HUES6 (cell line): ENCODE results near the gene OSBPL10.

Source experiments
- H3K27ac ChIP-seq: 2 replicates; pipeline ENCODE4 v1.7.0; 2013; ENCODE audit warnings: low read depth, mild to moderate bottlenecking, low read length, inconsistent platforms
- H3K27me3 ChIP-seq: 2 replicates; pipeline ENCODE4 v1.6.1; 2013; ENCODE audit warnings: low read length; ENCODE audit not compliant: control insufficient read depth, insufficient read depth
- H3K36me3 ChIP-seq: 2 replicates; pipeline ENCODE4 v1.6.1; 2013; ENCODE audit warnings: low read length; ENCODE audit not compliant: control insufficient read depth, insufficient read depth
- H3K4me1 ChIP-seq: 2 replicates; pipeline ENCODE4 v1.6.1; 2013; ENCODE audit warnings: low read length; ENCODE audit not compliant: control insufficient read depth, insufficient read depth
- H3K4me3 ChIP-seq: 2 replicates; pipeline ENCODE4 v1.5.1; 2013; ENCODE audit warnings: low read depth, low read length
- H3K9ac ChIP-seq: one replicate; pipeline ENCODE4 v1.6.1; 2013; ENCODE audit warnings: mild to moderate bottlenecking, low read length
- H3K9me3 ChIP-seq: 2 replicates; pipeline ENCODE4 v1.6.1; 2013; ENCODE audit warnings: low read depth, low read length; ENCODE audit not compliant: control insufficient read depth, insufficient read depth

Gene OSBPL10

DNA sequence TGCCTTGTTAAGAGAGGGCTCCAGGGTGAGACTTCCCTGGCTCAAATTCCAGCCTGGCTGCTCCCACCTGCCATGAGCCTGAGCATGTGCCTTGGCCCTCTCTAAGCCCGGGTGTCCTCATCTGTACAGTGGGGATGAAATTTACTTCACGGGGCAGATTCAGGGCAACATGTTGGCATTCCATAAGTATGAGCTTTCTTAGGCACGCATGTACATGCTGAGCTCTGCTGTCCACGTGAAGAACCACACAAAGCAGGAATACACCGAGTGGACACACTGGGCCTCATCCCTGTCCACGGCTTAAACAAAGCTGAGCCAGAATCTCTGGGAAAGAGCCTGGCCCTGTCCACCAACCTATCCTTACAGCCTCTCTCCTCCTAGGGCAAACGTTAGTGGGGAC is 167.4 kb downstream of the OSBPL10 start:
- Histone ChIP-seq H3K4me1 (no peaks in the 10 kb centered on the region), H3K36me3 (no peaks in the 10 kb centered on the region), H3K4me3 (no peak overlapping the region), H3K27ac (no peak overlapping the region), H3K9ac (no peak overlapping the region), H3K9me3 (no peaks in the 10 kb centered on the region), H3K27me3 (no peaks in the 10 kb centered on the region)

DNA sequence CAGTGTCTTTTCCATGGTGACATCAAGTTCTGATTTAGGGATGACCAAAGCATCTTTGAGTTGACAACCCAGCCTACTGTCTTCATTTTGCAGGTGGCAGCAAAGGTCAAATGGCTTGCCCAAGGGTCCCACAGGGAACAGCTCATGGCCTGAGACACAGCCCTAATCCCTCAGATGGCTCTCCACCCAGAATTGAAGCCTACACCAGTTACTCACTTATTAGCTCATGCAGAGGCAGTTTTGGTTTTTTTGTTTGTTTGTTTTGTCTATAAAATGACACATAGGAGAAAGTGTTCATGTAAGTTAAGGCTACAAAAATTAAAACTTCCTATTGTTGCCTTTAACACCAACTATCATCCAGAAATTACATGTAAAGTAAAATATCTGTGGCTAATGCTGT is 167.9 kb downstream of the OSBPL10 start:
- Histone ChIP-seq H3K9ac (no peak overlapping the region), H3K9me3 (no peaks in the 10 kb centered on the region), H3K4me3 (no peak overlapping the region), H3K4me1 (no peaks in the 10 kb centered on the region), H3K27ac (no peak overlapping the region), H3K27me3 (no peaks in the 10 kb centered on the region), H3K36me3 (no peaks in the 10 kb centered on the region)

DNA sequence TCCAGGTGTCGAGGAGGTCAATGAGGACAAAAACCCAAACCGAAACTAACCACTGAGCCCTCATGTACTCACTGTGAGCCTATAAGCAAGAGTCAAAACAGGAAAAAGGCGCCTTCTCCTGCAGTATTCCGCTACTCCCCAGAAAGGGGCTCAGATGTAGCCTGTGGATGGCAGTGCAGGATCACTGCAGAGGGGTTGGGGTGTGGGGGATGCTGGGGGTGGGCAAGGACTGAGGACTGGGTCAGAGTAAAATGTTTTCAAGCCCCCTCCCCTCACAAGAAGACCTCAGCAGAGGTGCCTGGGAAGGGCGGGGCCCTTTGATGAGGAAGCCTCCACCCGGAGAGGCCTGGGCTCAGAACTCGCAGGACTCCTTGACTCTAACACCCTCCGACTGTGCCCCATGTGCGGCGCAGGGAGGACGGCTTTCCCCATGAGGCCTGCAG is 170.1 kb downstream of the OSBPL10 start:
- Histone ChIP-seq H3K4me1 (no peaks in the 10 kb centered on the region), H3K36me3 (no peaks in the 10 kb centered on the region), H3K27ac (no peak overlapping the region), H3K9me3 (no peaks in the 10 kb centered on the region), H3K4me3 (no peak overlapping the region), H3K27me3 (no peaks in the 10 kb centered on the region), H3K9ac (no peak overlapping the region)

DNA sequence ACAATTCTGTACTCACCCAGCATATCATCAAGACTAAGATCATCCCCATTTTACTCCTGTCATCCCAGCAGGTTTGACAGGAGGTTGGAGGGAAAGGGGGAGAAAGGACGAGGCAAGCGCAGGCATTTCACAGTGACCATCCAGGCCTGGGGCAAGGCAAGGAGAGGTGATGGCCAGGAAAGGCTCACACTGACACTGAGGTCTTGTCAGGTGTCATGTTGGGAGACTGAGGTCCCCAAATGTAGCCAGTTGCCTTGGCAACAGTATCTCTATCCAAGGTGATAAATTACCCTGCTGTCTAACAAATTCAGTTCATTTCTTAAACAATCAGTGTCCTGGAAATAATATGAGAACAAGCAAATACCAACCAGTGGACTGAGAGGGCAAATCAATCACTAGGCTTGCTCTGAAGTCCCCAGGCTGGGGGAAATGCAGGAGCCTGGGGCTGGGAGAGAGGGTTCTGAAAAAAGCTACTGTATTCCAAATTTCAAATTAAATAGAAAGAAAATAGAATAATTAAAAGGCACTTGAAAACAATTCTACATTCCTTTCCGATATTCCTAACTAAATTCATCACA is 172.8 kb downstream of the OSBPL10 start:
- Histone ChIP-seq H3K36me3 (no peaks in the 10 kb centered on the region), H3K9me3 (no peaks in the 10 kb centered on the region), H3K27ac (no peak overlapping the region), H3K27me3 (no peaks in the 10 kb centered on the region), H3K4me3 (no peak overlapping the region), H3K9ac (no peak overlapping the region), H3K4me1 (peaks cover 12% of the 10 kb centered on the region; the same call in 1 of the 2 replicates)

DNA sequence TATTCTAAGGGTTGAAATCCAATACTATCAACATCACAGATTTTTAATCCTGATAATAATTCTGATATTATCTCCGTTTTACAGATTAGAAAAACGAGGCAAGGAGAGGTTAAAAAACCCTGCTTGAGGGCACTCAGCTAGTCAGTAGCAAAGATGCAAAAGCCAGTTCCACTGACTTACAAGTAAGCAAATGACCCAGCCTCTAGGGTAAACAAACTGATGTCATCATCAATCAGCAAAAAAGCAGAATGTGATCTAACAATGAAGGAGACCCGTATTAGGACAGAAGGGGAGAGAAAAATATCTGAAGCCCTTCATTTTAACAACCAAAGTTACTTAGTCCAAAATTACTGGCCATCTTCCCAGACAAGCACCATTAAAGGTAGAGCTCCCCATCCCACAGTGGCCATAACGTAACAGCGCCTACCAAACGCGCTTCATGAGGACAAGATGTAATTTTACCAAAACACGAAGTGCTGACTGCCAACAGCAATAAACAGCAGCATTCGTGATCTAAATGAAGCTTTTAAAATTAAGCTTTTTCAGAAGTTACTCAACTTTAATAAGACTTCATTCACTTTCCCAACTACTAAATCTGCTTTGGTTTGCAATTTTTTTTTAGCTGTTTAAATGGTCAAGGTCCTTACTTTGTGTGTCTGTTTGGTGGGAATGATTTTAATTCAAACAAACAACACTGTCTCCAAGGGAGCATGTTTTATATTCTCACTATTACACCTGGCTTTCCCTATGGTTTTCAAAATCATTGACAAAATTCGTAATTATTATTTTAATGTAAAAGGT is 176.6 kb downstream of the OSBPL10 start:
- no peak overlapping the region for H3K27ac ChIP-seq
- H3K27me3 ChIP-seq, result no peaks in the 10 kb centered on the region

DNA sequence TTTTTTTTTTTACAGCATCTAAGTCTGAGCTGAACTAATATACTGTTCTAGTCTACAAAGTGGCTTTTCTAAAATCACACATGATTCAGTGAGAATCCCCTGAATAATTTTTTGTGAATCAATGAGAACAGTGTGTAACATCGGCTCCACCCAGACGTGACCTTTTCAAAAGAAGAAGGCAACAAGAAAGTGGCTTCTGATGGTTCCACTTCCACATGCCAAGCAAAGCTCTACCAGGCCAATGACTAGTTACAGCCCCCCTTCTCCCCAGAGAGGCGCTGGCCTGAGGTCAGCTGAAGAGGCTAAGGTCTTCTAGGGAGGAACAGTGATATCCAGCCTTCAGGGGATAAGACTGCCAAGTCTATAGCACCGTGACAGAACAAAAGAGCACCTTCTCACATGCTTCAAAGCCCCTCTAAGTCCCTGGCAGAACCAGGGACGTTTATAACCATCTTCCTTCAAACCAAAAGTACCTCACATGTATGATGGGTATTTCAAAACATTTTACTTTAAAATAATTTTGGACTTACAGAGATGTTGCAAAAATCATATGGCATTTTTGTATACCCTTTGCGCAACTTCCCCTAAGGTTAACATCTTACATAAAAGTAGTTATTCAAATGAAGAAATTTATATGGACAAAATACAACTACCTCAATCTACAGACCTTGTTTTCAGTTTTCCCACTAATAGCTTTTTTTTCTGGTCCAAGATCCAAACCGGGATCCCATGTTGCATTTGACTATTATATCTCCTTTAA is 177.9 kb downstream of the OSBPL10 start:
- peaks cover 12% of the 10 kb centered on the region; the same call in 1 of the 2 replicates for H3K4me1 ChIP-seq
- no peak overlapping the region for H3K9ac ChIP-seq
- H3K27ac ChIP-seq, result no peak overlapping the region
- no peaks in the 10 kb centered on the region for H3K27me3 ChIP-seq
- H3K36me3 ChIP-seq, result no peaks in the 10 kb centered on the region
- H3K9me3 ChIP-seq, result no peaks in the 10 kb centered on the region
- no peak overlapping the region for H3K4me3 ChIP-seq

More for the DNA sequence above, 176.6 kb downstream of the OSBPL10 start:
- Histone ChIP-seq H3K36me3 (no peaks in the 10 kb centered on the region), H3K4me1 (peaks cover 12% of the 10 kb centered on the region; the same call in 1 of the 2 replicates), H3K4me3 (no peak overlapping the region), H3K9ac (no peak overlapping the region), H3K9me3 (no peaks in the 10 kb centered on the region)

DNA sequence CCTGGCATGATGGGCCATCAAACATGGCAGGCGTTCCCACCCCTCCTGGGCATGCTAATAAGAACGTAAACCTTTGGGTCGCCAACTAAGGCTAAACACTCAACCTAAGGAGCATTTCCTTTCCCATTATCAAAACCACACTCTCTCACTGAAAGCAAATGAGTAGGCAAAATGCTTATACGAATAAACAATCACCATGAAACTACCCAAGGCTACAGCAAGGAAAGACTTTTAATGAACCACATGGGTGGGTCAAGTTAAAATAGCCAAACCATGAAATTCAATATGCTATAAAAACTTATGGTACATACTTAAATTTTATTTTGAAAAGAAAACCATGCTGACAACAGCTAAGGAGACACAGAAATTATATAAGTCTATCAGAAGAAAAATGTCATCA is 180.6 kb downstream of the OSBPL10 start:
- Histone ChIP-seq H3K4me1 (peaks cover 12% of the 10 kb centered on the region; the same call in 1 of the 2 replicates), H3K4me3 (no peak overlapping the region), H3K27me3 (no peaks in the 10 kb centered on the region), H3K36me3 (no peaks in the 10 kb centered on the region), H3K27ac (no peak overlapping the region), H3K9me3 (no peaks in the 10 kb centered on the region), H3K9ac (no peak overlapping the region)

DNA sequence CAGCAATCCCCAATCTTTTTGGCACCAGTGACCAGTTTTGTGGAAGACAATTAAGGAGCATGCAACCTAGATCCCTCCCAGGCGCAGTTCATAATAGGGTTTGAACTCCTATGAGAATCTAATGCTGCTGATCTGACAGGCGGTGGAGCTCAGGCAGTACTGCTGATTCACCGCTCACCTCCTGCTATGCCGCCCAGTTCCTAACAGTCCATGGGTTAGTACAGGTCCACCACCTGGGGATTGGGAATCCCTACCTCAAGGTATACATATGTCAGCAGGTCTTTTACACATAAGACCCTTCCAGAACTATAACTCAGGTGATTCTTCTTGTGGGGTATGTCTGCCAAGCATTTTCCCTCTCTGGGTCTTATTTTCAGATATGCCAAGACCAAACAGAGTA is 182.2 kb downstream of the OSBPL10 start:
- 0 out of 2 replicates have a peak, but pooled peaks cover under 1% of the 10 kb centered on the region for H3K4me1 ChIP-seq
- H3K27me3 ChIP-seq, result no peaks in the 10 kb centered on the region
- no peak overlapping the region for H3K9ac ChIP-seq
- H3K27ac ChIP-seq, result no peak overlapping the region
- no peak overlapping the region for H3K4me3 ChIP-seq
- no peaks in the 10 kb centered on the region for H3K36me3 ChIP-seq
- no peaks in the 10 kb centered on the region; the same call in 1 of the 2 replicates for H3K9me3 ChIP-seq

DNA sequence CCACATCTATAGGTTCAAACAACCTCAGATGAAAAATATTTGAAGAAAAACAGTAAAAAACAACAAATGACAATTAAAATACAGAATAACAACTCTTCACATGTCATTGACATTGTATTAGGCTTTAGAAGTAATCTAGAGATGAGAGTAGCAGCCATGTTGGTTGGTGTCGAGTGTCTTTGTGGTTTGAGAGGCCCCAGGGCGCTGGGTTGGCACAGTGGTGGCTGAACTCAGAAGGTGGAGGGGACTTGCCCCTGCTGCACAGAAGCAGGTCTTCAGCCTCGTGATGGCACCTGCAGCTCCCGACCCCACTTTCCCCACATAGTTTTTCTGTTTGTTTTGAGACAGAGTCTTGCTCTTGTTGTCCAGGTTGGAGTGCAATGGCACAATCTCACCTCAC is 187.2 kb downstream of the OSBPL10 start:
- Histone ChIP-seq H3K36me3 (no peaks in the 10 kb centered on the region), H3K27me3 (no peaks in the 10 kb centered on the region), H3K9ac (no peak overlapping the region), H3K27ac (no peak overlapping the region), H3K9me3 (no peaks in the 10 kb centered on the region; the same call in 1 of the 2 replicates), H3K4me3 (no peak overlapping the region), H3K4me1 (no peaks in the 10 kb centered on the region)

DNA sequence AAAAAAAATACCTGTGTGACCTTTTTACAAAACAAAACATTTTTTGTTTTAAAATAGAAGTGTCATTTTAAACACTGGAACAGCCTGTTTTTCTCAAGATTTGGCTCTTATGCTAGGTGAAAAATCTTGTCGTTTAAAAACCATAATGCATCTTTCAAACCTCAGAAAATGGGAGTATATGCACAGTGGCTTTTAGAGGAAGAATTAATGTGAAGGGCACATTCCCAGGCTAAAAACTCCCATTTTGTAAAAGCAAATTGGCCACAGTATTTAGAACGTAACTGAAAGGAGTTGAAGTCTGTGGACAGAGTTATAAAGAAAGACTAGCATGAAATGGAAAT is 190.0 kb downstream of the OSBPL10 start:
- Histone ChIP-seq H3K27me3 (no peaks in the 10 kb centered on the region), H3K36me3 (no peaks in the 10 kb centered on the region), H3K4me3 (no peak overlapping the region), H3K4me1 (no peaks in the 10 kb centered on the region), H3K9me3 (no peaks in the 10 kb centered on the region; the same call in 1 of the 2 replicates), H3K27ac (no peak overlapping the region), H3K9ac (no peak overlapping the region)
